AG09319 (cell line): Measurements from ENCODE around the gene RPL37.

Source experiments
- DNase-seq: peaks from one replicate; pipeline ENCODE4 v3.0.0-alpha.2; 2010; ENCODE audit warnings: low read depth; ENCODE audit errors: extremely low read depth
- TF ChIP-seq, protein P1 (sequence below): IDR thresholded peaks from 2 replicates; pipeline ENCODE4 v1.5.1; 2011; ENCODE audit warnings: low read depth, mild to moderate bottlenecking, inconsistent platforms, low read length, moderate library complexity

Gene RPL37

GRCh38 chr5:40831346-40832210 lies 3.4 kb downstream of the RPL37 start:
- TF ChIP-seq, protein P1, sequence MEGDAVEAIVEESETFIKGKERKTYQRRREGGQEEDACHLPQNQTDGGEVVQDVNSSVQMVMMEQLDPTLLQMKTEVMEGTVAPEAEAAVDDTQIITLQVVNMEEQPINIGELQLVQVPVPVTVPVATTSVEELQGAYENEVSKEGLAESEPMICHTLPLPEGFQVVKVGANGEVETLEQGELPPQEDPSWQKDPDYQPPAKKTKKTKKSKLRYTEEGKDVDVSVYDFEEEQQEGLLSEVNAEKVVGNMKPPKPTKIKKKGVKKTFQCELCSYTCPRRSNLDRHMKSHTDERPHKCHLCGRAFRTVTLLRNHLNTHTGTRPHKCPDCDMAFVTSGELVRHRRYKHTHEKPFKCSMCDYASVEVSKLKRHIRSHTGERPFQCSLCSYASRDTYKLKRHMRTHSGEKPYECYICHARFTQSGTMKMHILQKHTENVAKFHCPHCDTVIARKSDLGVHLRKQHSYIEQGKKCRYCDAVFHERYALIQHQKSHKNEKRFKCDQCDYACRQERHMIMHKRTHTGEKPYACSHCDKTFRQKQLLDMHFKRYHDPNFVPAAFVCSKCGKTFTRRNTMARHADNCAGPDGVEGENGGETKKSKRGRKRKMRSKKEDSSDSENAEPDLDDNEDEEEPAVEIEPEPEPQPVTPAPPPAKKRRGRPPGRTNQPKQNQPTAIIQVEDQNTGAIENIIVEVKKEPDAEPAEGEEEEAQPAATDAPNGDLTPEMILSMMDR: no peak
- no peak for DNase-seq

GRCh38 chr5:40829748-40830533 lies 5.1 kb downstream of the RPL37 start:
- TF ChIP-seq, protein P1: no peak
- DNase-seq: no peak

GRCh38 chr5:40828690-40829661 lies 6.0 kb downstream of the RPL37 start:
- TF ChIP-seq, protein P1: no peak

GRCh38 chr5:40828021-40828631 lies 6.9 kb downstream of the RPL37 start:
- TF ChIP-seq, protein P1: no peak
- no peak for DNase-seq

More at GRCh38 chr5:40828690-40829661, 6.0 kb downstream of the RPL37 start:
- no peak for DNase-seq

DNA sequence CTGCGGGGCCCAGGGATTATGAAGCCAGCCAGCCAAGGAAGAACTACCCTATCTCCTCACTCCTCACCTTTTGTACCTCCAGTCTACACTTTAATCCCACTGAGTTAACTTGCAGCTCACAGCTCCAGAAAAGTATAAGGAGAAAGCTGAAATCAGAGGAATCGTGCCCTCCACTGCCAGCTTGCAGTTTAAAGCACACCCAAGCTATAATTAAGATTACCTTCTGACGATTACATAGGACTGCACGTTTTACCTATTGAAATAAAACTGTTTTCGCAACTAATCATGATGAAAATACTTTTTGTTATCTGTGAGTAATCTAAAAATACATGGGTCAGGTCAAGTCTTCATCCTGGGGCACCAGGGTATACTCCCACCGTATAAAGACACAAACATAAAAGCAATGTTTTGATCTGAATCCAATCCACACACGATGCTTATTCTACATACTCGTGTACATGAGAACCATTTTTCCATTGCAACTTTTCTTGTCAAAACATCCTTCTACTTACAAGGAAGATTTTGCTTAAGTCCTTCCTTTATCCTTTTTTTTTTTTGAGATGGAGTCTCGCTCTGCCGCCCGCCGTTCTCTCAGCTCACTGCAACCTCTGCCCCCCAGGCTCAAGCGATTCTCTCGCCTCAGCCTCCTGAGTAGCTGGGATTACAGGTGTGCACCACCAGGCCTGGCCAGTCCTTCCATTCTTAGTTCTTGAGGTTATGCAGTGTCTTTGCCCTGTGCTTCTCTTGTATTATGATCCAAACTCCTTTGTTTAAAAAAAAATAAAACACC lies 7.6 kb downstream of the RPL37 start:
- DNase-seq: no peak
- TF ChIP-seq, protein P1: no peak
